ENCODE measurements around the gene PKN1. TPM values are rescaled to one million over a fixed set of nuclear protein-coding genes. Genes with fewer than 3 reads are reported as not detected.

PKN1 gene
- total and polyA plus RNA-seq, 2 of the 13 experiments (the other 11 are each of a cell fraction or from before 2014, with no cell fraction given), result 45.7 to 54.5 TPM

GRCh38 chr19:14519860-14520407, 86.8 kb downstream of the PKN1 start (continued):
- TF ChIP-seq ZNF740 (CRISPR knock-in tag; IDR thresholded peaks at IDR 0.05), result 0 out of 2 replicates have a peak, but pooled peaks have one; percentile 8
- peak; percentile 70 for TF ChIP-seq ZNF281 (CRISPR knock-in tag; IDR thresholded peaks at IDR 0.05; ENCODE audit: borderline replicate concordance)
- no peak for TF ChIP-seq CENPX (CRISPR knock-in tag; IDR thresholded peaks at IDR 0.05)
- TF ChIP-seq ZNF142 (CRISPR knock-in tag; IDR thresholded peaks at IDR 0.05), result no peak
- TF ChIP-seq NFIC (IDR thresholded peaks at IDR 0.05; ENCODE audit: low read length), result peak; percentile 42; the same call in 1 of the 2 replicates
- peak; percentile 66; the same call in 1 of the 2 replicates for TF ChIP-seq ZNF414 (CRISPR knock-in tag; IDR thresholded peaks at IDR 0.05)
- TF ChIP-seq ZNF841 (CRISPR knock-in tag; IDR thresholded peaks at IDR 0.05; ENCODE audit: borderline replicate concordance), result no peak
- TF ChIP-seq U2AF1 (optimal IDR thresholded peaks at IDR 0.05; ENCODE audit: low read depth, low read length), result no peak
- no peak for TF ChIP-seq ZNF543 (CRISPR knock-in tag; IDR thresholded peaks at IDR 0.05)
- no peak for TF ChIP-seq GRHL1 (CRISPR knock-in tag; conservative IDR thresholded peaks at IDR 0.05)
- no peak; the same call in 1 of the 2 replicates for TF ChIP-seq NFE2 (CRISPR knock-in tag; IDR thresholded peaks at IDR 0.05)
- TF ChIP-seq DMTF1 (CRISPR knock-in tag; IDR thresholded peaks at IDR 0.05), result no peak
- TF ChIP-seq ATF3 (CRISPR knock-in tag; IDR thresholded peaks at IDR 0.05), result peak; percentile 66; the same call in 1 of the 2 replicates
- TF ChIP-seq ZNF143 (CRISPR knock-in tag; IDR thresholded peaks at IDR 0.05), result no peak

Measured in HepG2 (cell line).